GM12865 (cell line): ENCODE data around the gene ADPRH.
"Not testable (repeated sequence)": the region's sequence is repeated elsewhere in the genome, so short reads cannot be mapped to it uniquely, and the experiment has no call there.

ENCODE experiments used
- DNase-seq: peaks from one replicate; pipeline ENCODE4 v3.0.0; 2010; ENCODE audit warnings: low read depth
- H3K4me3 ChIP-seq: 2 replicates; pipeline ENCODE4 v1.5.1; 2011; ENCODE audit warnings: mild to moderate bottlenecking, low read depth, low read length, control low read depth
- CTCF ChIP-seq: IDR thresholded peaks from 2 replicates; pipeline ENCODE4 v1.5.1; 2011; ENCODE audit warnings: low read length, control low read depth, low read depth, inconsistent platforms; ENCODE audit not compliant: insufficient read depth; ENCODE audit errors: missing control alignments

ADPRH gene

DNA sequence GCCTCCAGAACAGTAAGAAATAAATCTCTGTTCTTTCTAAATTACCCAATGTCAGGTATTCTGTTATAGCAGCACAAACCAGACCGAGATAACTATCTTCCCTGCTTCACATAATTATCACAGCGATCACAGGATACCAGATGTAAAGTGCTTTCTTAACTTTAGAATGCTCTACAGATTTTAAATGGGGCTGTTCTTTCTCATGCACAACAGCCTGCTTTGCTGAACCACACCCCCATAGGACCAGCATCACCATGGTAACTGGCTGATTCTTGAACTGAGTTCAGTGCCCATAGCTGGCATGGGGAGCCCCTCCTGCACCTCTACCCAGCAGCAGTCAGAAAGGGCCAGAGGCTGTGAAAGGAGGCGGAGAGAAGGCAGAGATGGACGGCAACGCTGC lies 27.7 kb upstream of the ADPRH start:
- DNase-seq = peak; percentile 64
- H3K4me3 ChIP-seq = peak overlapping the region; percentile 96
- no peak for TF ChIP-seq CTCF

GRCh38 chr3:119552928-119553327 lies 26.4 kb upstream of the ADPRH start:
- H3K4me3 ChIP-seq = peak overlapping the region; percentile 96
- not testable (repeated sequence) for DNase-seq

DNA sequence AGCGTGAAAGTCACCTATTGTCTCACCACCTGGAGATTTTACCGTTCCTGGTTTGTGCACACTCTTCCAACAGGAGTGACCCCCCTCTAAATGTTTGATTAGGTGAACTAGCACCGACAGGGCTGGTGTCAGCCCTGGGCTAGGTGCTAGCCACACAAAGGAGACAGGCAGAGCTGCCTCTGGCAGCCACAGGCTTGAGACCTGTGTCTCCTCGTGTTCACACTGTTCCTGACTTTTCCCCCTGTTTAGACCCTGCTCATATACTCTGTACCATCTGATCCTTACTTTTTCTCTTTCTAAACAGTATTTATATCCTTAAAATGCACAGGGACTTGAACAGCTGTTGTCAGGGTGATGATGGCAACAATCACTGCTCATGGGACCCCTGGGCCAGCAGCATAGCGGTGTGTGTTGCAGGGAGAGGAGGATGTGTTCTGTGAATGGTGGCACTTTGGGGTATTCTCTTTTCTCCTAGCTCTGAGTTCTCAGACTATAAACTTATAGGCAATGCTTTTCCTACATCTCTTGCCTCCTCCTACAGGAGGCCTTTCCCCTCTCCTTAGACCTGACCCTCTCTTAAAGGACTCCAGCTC lies 25.4 kb upstream of the ADPRH start:
- DNase-seq = no peak
- TF ChIP-seq CTCF = no peak
- peak overlapping the region; percentile 96 for H3K4me3 ChIP-seq

DNA sequence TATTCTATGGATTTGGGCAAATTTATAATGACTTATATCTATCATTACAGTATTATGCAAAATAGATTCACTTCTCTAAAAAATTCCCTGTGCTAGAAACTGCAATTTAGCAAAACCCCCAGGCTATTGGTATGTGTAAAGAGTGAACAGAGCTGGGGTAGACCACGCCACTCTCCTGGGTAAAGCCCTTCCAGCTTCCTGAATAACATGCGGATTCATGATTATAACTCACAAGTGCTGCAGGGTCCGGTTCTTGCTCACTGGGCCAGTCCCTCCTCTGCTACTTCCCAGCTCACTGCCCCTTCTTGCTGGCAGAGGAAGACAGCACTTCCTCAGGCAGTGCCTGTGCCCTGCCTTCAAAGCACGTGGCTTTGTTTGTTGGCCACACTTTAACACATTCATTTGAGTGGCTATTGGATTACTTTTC lies 24.0 kb upstream of the ADPRH start:
- peak; percentile 50 for DNase-seq
- TF ChIP-seq CTCF = no peak
- peak overlapping the region; percentile 96 for H3K4me3 ChIP-seq

- no peak for DNase-seq
Measured at GRCh38 chr3:119555929-119556328, 23.4 kb upstream of the ADPRH start.

GRCh38 chr3:119557192-119557876 lies 22.0 kb upstream of the ADPRH start:
- peak overlapping the region; percentile 96 for H3K4me3 ChIP-seq
- DNase-seq = no peak
- no peak for TF ChIP-seq CTCF

More at GRCh38 chr3:119555929-119556328, 23.4 kb upstream of the ADPRH start:
- TF ChIP-seq CTCF = no peak
- peak overlapping the region; percentile 96 for H3K4me3 ChIP-seq

DNA sequence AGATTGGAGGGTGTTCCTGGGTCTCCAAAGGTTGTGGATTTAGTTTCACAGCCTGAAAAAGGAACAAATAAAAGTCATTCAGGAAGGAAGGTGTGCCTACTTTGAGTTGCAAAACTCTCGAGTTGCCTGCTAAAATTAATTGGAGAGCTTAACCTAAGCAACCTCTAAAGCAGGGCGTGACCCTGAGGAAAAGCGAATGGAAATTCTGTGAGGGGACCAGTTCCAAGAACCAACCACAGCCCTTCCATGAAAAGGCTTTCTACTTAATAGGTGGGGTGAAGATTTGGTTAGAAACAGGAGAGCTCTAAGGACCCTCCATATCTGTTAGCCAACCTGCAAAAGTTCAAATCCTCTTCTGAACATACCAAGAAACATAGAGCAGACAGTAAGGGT lies 21.4 kb upstream of the ADPRH start:
- peak overlapping the region; percentile 96 for H3K4me3 ChIP-seq
- no peak for TF ChIP-seq CTCF
- no peak for DNase-seq
